ENCODE data around the gene GRM7.

GRM7 gene

GRCh38 chr3:7632305-7632704 lies 771.4 kb downstream of the GRM7 start:
- no peak overlapping the region for H3K4me3 ChIP-seq
- no peaks in the 10 kb centered on the region for H3K36me3 ChIP-seq

GRCh38 chr3:7637694-7638093 lies 776.8 kb downstream of the GRM7 start:
- no peak for TF ChIP-seq Cebpa-rat (IDR thresholded peaks at IDR 0.05)
- no peaks in the 10 kb centered on the region for H3K4me1 ChIP-seq
- no peak overlapping the region for H3K4me3 ChIP-seq
- H4K20me1 ChIP-seq, result no peaks in the 10 kb centered on the region
- H3K36me3 ChIP-seq, result no peaks in the 10 kb centered on the region
- H3K9me3 ChIP-seq, result no peaks in the 10 kb centered on the region
- no peaks in the 10 kb centered on the region for H3K27me3 ChIP-seq
- H3K27ac ChIP-seq, result no peak overlapping the region
- no peak overlapping the region for H3K4me2 ChIP-seq
- no peak overlapping the region for H3K9ac ChIP-seq

More at GRCh38 chr3:7632305-7632704, 771.4 kb downstream of the GRM7 start:
- Histone ChIP-seq H4K20me1 (no peaks in the 10 kb centered on the region), H3K9ac (no peak overlapping the region), H3K9me3 (no peaks in the 10 kb centered on the region), H3K4me2 (no peak overlapping the region), H3K27me3 (no peaks in the 10 kb centered on the region), H3K27ac (no peak overlapping the region), H3K4me1 (no peaks in the 10 kb centered on the region)
- no peak for TF ChIP-seq Cebpa-rat (IDR thresholded peaks at IDR 0.05)

- Histone ChIP-seq H3K9ac (no peak overlapping the region), H3K36me3 (no peaks in the 10 kb centered on the region), H3K4me2 (no peak overlapping the region), H3K27ac (no peak overlapping the region), H3K4me3 (no peak overlapping the region), H3K4me1 (no peaks in the 10 kb centered on the region), H3K9me3 (no peaks in the 10 kb centered on the region), H3K27me3 (no peaks in the 10 kb centered on the region), H4K20me1 (no peaks in the 10 kb centered on the region)
- TF ChIP-seq Cebpa-rat (IDR thresholded peaks at IDR 0.05), result no peak
These were observed 777.2 kb downstream of the GRM7 start for GRCh38 chr3:7638103-7638502.

GRCh38 chr3:7640787-7641186 lies 779.9 kb downstream of the GRM7 start:
- H3K27me3 ChIP-seq, result no peaks in the 10 kb centered on the region
- H3K9ac ChIP-seq, result no peak overlapping the region

GRCh38 chr3:7646851-7647250 lies 785.9 kb downstream of the GRM7 start:
- Histone ChIP-seq H3K27me3 (no peaks in the 10 kb centered on the region), H3K27ac (no peak overlapping the region), H3K9me3 (no peaks in the 10 kb centered on the region), H3K4me3 (no peak overlapping the region), H3K9ac (no peak overlapping the region), H3K36me3 (no peaks in the 10 kb centered on the region), H4K20me1 (no peaks in the 10 kb centered on the region), H3K4me1 (no peaks in the 10 kb centered on the region), H3K4me2 (no peak overlapping the region)
- TF ChIP-seq Cebpa-rat (IDR thresholded peaks at IDR 0.05), result no peak

More at GRCh38 chr3:7640787-7641186, 779.9 kb downstream of the GRM7 start:
- Histone ChIP-seq H3K4me1 (no peaks in the 10 kb centered on the region), H3K9me3 (no peaks in the 10 kb centered on the region), H4K20me1 (no peaks in the 10 kb centered on the region), H3K4me2 (no peak overlapping the region), H3K4me3 (no peak overlapping the region), H3K36me3 (no peaks in the 10 kb centered on the region), H3K27ac (no peak overlapping the region)
- TF ChIP-seq Cebpa-rat (IDR thresholded peaks at IDR 0.05), result no peak

- Histone ChIP-seq H3K36me3 (no peaks in the 10 kb centered on the region), H3K9me3 (no peaks in the 10 kb centered on the region; the same call in 1 of the 2 replicates)
- no peak for TF ChIP-seq Cebpa-rat (IDR thresholded peaks at IDR 0.05)
These were observed 789.6 kb downstream of the GRM7 start for GRCh38 chr3:7650466-7650865.

GRCh38 chr3:7651274-7651673 lies 790.4 kb downstream of the GRM7 start:
- no peak overlapping the region for H3K4me2 ChIP-seq
- H3K9ac ChIP-seq, result no peak overlapping the region
- no peak for TF ChIP-seq Cebpa-rat (IDR thresholded peaks at IDR 0.05)
- no peak overlapping the region for H3K4me3 ChIP-seq
- H3K27me3 ChIP-seq, result no peaks in the 10 kb centered on the region
- H3K27ac ChIP-seq, result no peak overlapping the region
- no peaks in the 10 kb centered on the region; the same call in 1 of the 2 replicates for H3K9me3 ChIP-seq
- H3K4me1 ChIP-seq, result no peaks in the 10 kb centered on the region
- no peaks in the 10 kb centered on the region for H4K20me1 ChIP-seq
- no peaks in the 10 kb centered on the region for H3K36me3 ChIP-seq

More at GRCh38 chr3:7650466-7650865, 789.6 kb downstream of the GRM7 start:
- H3K9ac ChIP-seq, result no peak overlapping the region
- H3K4me2 ChIP-seq, result no peak overlapping the region
- H3K27me3 ChIP-seq, result no peaks in the 10 kb centered on the region
- H4K20me1 ChIP-seq, result no peaks in the 10 kb centered on the region
- H3K4me1 ChIP-seq, result no peaks in the 10 kb centered on the region
- H3K27ac ChIP-seq, result no peak overlapping the region
- H3K4me3 ChIP-seq, result no peak overlapping the region

GRCh38 chr3:7657214-7658112 lies 796.5 kb downstream of the GRM7 start:
- no peak overlapping the region for H3K27ac ChIP-seq
- no peaks in the 10 kb centered on the region for H4K20me1 ChIP-seq
- H3K27me3 ChIP-seq, result no peaks in the 10 kb centered on the region
- no peak overlapping the region for H3K9ac ChIP-seq
- H3K36me3 ChIP-seq, result no peaks in the 10 kb centered on the region
- no peak for TF ChIP-seq Cebpa-rat (IDR thresholded peaks at IDR 0.05)
- H3K4me3 ChIP-seq, result no peak overlapping the region
- no peaks in the 10 kb centered on the region for H3K4me1 ChIP-seq
- H3K4me2 ChIP-seq, result no peak overlapping the region
- H3K9me3 ChIP-seq, result no peaks in the 10 kb centered on the region; the same call in 1 of the 2 replicates

GRCh38 chr3:7658294-7658693 lies 797.4 kb downstream of the GRM7 start:
- Histone ChIP-seq H3K9ac (no peak overlapping the region), H3K4me1 (no peaks in the 10 kb centered on the region), H3K27ac (no peak overlapping the region), H3K4me3 (no peak overlapping the region), H4K20me1 (no peaks in the 10 kb centered on the region), H3K27me3 (no peaks in the 10 kb centered on the region), H3K9me3 (no peaks in the 10 kb centered on the region; the same call in 1 of the 2 replicates), H3K36me3 (no peaks in the 10 kb centered on the region), H3K4me2 (no peak overlapping the region)
- TF ChIP-seq Cebpa-rat (IDR thresholded peaks at IDR 0.05), result no peak

- Histone ChIP-seq H3K9ac (no peak overlapping the region), H4K20me1 (no peaks in the 10 kb centered on the region), H3K4me3 (no peak overlapping the region), H3K36me3 (no peaks in the 10 kb centered on the region), H3K4me2 (no peak overlapping the region), H3K27me3 (no peaks in the 10 kb centered on the region), H3K27ac (no peak overlapping the region), H3K9me3 (no peaks in the 10 kb centered on the region), H3K4me1 (no peaks in the 10 kb centered on the region)
- TF ChIP-seq Cebpa-rat (IDR thresholded peaks at IDR 0.05), result no peak
These were observed 798.2 kb downstream of the GRM7 start for GRCh38 chr3:7659079-7659478.

Data from BLaER1 (cell line).